Measurements from ENCODE around the gene HPCA. TPM values are rescaled to one million over a fixed set of nuclear protein-coding genes. Genes with fewer than 3 reads are reported as not detected.

HPCA gene
- total RNA-seq, 1 experiment from 2014 or later: 1.2 TPM

GRCh38 chr1:32878183-32878582, 8.1 kb upstream of the HPCA start:
- no peak overlapping the region for H3K4me3 ChIP-seq (ENCODE audit: low read depth in 2 of 2, low read length in 2 of 2)
- H3K4me1 ChIP-seq (ENCODE audit: control insufficient read depth, insufficient read depth, low read length): peaks cover 6% of the 10 kb centered on the region
- POLR2A ChIA-PET: interaction anchor here (0.6 kb wide), 1 partner anchor 224 kb away, joined by 14 read pairs; no protein-coding TSS in a partner anchor
- intact Hi-C loops (cut with micrococcal nuclease; ENCODE audit: unreplicated experiment) (loop anchor here (10.0 kb wide), 2 partner anchors 207 to 433 kb away; partner anchors contain the start of gene AZIN2), in situ Hi-C loops (cut with HindIII; ENCODE audit: low pct_unique_long_range_greater_than_20kb, low sequenced_read_pairs) (no loop called here)
- ATAC-seq (peak; percentile 54; the same call in 1 of the 2 replicates), DNase-seq (ENCODE audit: low read depth, low spot score) (no peak)
- H3K9me3 ChIP-seq (ENCODE audit: control insufficient read depth, insufficient read depth, low read depth, low read length): no peaks in the 10 kb centered on the region
- BruUV-seq (replicated peaks): no TSS peak
- TF ChIP-seq TCF7L2 (IDR thresholded peaks at IDR 0.05; ENCODE audit: low read depth, low read length) (no peak), CTCF (IDR thresholded peaks at IDR 0.05) (no peak), REST (IDR thresholded peaks at IDR 0.05; ENCODE audit: insufficient read depth in 1 of 2, low read depth in 2 of 2, low read length in 1 of 2) (no peak), SIN3A (IDR thresholded peaks at IDR 0.05; ENCODE audit: borderline replicate concordance, insufficient read depth, low read depth, low read length) (no peak), POLR2AphosphoS5 (IDR thresholded peaks at IDR 0.05; ENCODE audit: low read depth, low read length) (no peak)
- H3K27ac ChIP-seq (ENCODE audit: low read length): no peak overlapping the region
- peaks cover 4% of the 10 kb centered on the region for H3K27me3 ChIP-seq (ENCODE audit: control insufficient read depth, insufficient read depth, low read length)
- CTCF ChIA-PET: no interaction called here
- H3K36me3 ChIP-seq (ENCODE audit: control insufficient read depth, insufficient read depth, low read length): no peaks in the 10 kb centered on the region

GRCh38 chr1:32878637-32879041, 7.7 kb upstream of the HPCA start:
- intact Hi-C loops (cut with micrococcal nuclease; ENCODE audit: unreplicated experiment) (loop anchor here (10.0 kb wide), 2 partner anchors 206 to 434 kb away; partner anchors contain the start of gene AZIN2), in situ Hi-C loops (cut with HindIII; ENCODE audit: low pct_unique_long_range_greater_than_20kb, low sequenced_read_pairs) (no loop called here)
- ChIA-PET CTCF (no interaction called here), POLR2A (interaction anchor here (0.6 kb wide), 1 partner anchor 225 kb away, joined by 14 read pairs; no protein-coding TSS in a partner anchor)
- peaks cover 4% of the 10 kb centered on the region for H3K27me3 ChIP-seq (ENCODE audit: control insufficient read depth, insufficient read depth, low read length)
- no peak overlapping the region for H3K4me3 ChIP-seq (ENCODE audit: low read depth in 2 of 2, low read length in 2 of 2)
- TF ChIP-seq REST (IDR thresholded peaks at IDR 0.05; ENCODE audit: insufficient read depth in 1 of 2, low read depth in 2 of 2, low read length in 1 of 2) (no peak), POLR2AphosphoS5 (IDR thresholded peaks at IDR 0.05; ENCODE audit: low read depth, low read length) (no peak), SIN3A (IDR thresholded peaks at IDR 0.05; ENCODE audit: borderline replicate concordance, insufficient read depth, low read depth, low read length) (no peak), CTCF (IDR thresholded peaks at IDR 0.05) (no peak), TCF7L2 (IDR thresholded peaks at IDR 0.05; ENCODE audit: low read depth, low read length) (no peak)
- no peak overlapping the region for H3K27ac ChIP-seq (ENCODE audit: low read length)
- no peak for DNase-seq (ENCODE audit: low read depth, low spot score)
- peaks cover 6% of the 10 kb centered on the region for H3K4me1 ChIP-seq (ENCODE audit: control insufficient read depth, insufficient read depth, low read length)
- no peaks in the 10 kb centered on the region for H3K9me3 ChIP-seq (ENCODE audit: control insufficient read depth, insufficient read depth, low read depth, low read length)
- ATAC-seq: peak; percentile 45
- no peaks in the 10 kb centered on the region for H3K36me3 ChIP-seq (ENCODE audit: control insufficient read depth, insufficient read depth, low read length)
- BruUV-seq (replicated peaks): no TSS peak
